Endothelial cell of umbilical vein (primary cell): ENCODE results near the gene HS3ST3B1. TPM values are rescaled to one million over a fixed set of nuclear protein-coding genes. Genes with fewer than 3 reads are reported as not detected.

Source experiments
- BruUV-seq: library from RNA; stranded (reverse); fragments of 400-500 nt; replicated peaks from 2 replicates; lab custom pipeline; 2021; lab: Mats Ljungman, UMichigan
- CTCF ChIA-PET: fragments of 300-600, 350-600 bp; sonication (Branson Sonifier 250); formaldehyde crosslinking; loops from one replicate; lab custom pipeline; 2021; ENCODE audit warnings: antibody characterized with exemption, inconsistent platforms; lab: Charles Lee
- POLR2A ChIA-PET: fragments of 300-600, 350-600 bp; sonication (Branson Sonifier 250); formaldehyde crosslinking; loops from one replicate; lab custom pipeline; 2021; ENCODE audit warnings: antibody characterized with exemption, inconsistent platforms; lab: Charles Lee
- DNase-seq: peaks from one replicate; pipeline ENCODE4 v3.0.0-alpha.2; 2011; ENCODE audit warnings: low read depth, low spot score
- FAIRE-seq: peaks from 2 replicates; lab custom pipeline; 2011; peaks lifted over from hg19 to GRCh38; lab: Jason Lieb, UNC
- H2AFZ ChIP-seq: 2 replicates; pipeline ENCODE4 v1.6.0; 2012; ENCODE audit warnings: low read depth, low read length, control low read depth, inconsistent platforms
- H3K27ac ChIP-seq: 2 replicates; pipeline ENCODE4 v1.5.1; 2011; ENCODE audit warnings: low read depth, mild to moderate bottlenecking, control low read depth, low read length, moderate library complexity; ENCODE audit not compliant: insufficient read depth
- H3K27me3 ChIP-seq, 2 experiments: 2 replicates each; pipeline versions ENCODE4 v1.6.0 to v1.6.1; 2011; ENCODE audit warnings: low read length in 2 of 2, mixed read lengths in 1 of 2; ENCODE audit not compliant: control insufficient read depth in 2 of 2, insufficient read depth in 2 of 2
- H3K36me3 ChIP-seq, 2 experiments: 2 replicates in 1 of 2; 3 replicates in 1 of 2; pipeline ENCODE4 v1.5.1; 2011; ENCODE audit warnings: low read length in 2 of 2, mild to moderate bottlenecking in 1 of 2, moderate library complexity in 1 of 2; ENCODE audit not compliant: control insufficient read depth in 2 of 2, insufficient read depth in 2 of 2; ENCODE audit errors: extremely low read depth in 1 of 2
- H3K4me1 ChIP-seq: 3 replicates; pipeline ENCODE4 v1.5.1; 2011; ENCODE audit warnings: mild to moderate bottlenecking, low read length; ENCODE audit not compliant: control insufficient read depth, insufficient read depth; ENCODE audit errors: extremely low read depth
- H3K4me2 ChIP-seq: 2 replicates; pipeline ENCODE4 v1.6.1; 2011; ENCODE audit warnings: low read length, control low read depth, mixed read lengths; ENCODE audit not compliant: insufficient read depth
- H3K4me3 ChIP-seq, 3 experiments: fragments of 200-600 bp in 1 of 3; sonication (generic), shearing (Covaris generic) in 1 of 3; replicated peaks in 1 of 3; 2 replicates each; pipeline ENCODE4 v1.5.1; 2011 to 2016; ENCODE audit warnings: control low read depth in 3 of 3, low read length in 3 of 3, mild to moderate bottlenecking in 2 of 3, inconsistent platforms in 1 of 3, low read depth in 1 of 3, moderate library complexity in 1 of 3; ENCODE audit not compliant: insufficient read depth in 1 of 3
- H3K79me2 ChIP-seq: 2 replicates; pipeline ENCODE4 v1.6.0; 2012; ENCODE audit warnings: low read length, inconsistent platforms; ENCODE audit not compliant: control insufficient read depth, insufficient read depth
- H3K9ac ChIP-seq: replicated peaks from 2 replicates; pipeline ENCODE3; 2011; ENCODE audit warnings: low read length, control low read depth; ENCODE audit not compliant: insufficient read depth; ENCODE audit errors: extremely low read depth
- H3K9me1 ChIP-seq: replicated peaks from 3 replicates; pipeline ENCODE4 v1.6.0; 2011; ENCODE audit warnings: mild to moderate bottlenecking, low read length; ENCODE audit not compliant: control insufficient read depth, insufficient read depth; ENCODE audit errors: extremely low read depth
- H3K9me3 ChIP-seq: replicated peaks from 2 replicates; pipeline ENCODE4 v1.5.1; 2012; ENCODE audit warnings: low read length, inconsistent platforms; ENCODE audit not compliant: control insufficient read depth, insufficient read depth
- H4K20me1 ChIP-seq: replicated peaks from 2 replicates; pipeline ENCODE3; 2011; ENCODE audit warnings: mild to moderate bottlenecking, low read length; ENCODE audit not compliant: control insufficient read depth, insufficient read depth; ENCODE audit errors: extremely low read depth
- EZH2 ChIP-seq: IDR thresholded peaks from 2 replicates; pipeline ENCODE4 v1.6.1; 2012; ENCODE audit warnings: borderline replicate concordance, low read depth, mild to moderate bottlenecking, moderate library complexity, low read length, inconsistent platforms; ENCODE audit not compliant: severe bottlenecking
- FOS ChIP-seq: IDR thresholded peaks from 2 replicates; pipeline ENCODE4 v1.6.1; 2011; ENCODE audit warnings: mild to moderate bottlenecking, low read length, moderate library complexity, borderline replicate concordance; ENCODE audit not compliant: insufficient read depth
- GATA2 ChIP-seq: IDR thresholded peaks from 2 replicates; pipeline ENCODE4 v1.7.0; 2011; ENCODE audit warnings: low read depth, mild to moderate bottlenecking, moderate library complexity, mixed read lengths, low read length; ENCODE audit not compliant: insufficient read length, insufficient read depth
- JUN ChIP-seq: IDR thresholded peaks from 2 replicates; pipeline ENCODE4 v1.6.1; 2011; ENCODE audit warnings: borderline replicate concordance, low read depth; ENCODE audit not compliant: insufficient read length, insufficient read depth
- MYC ChIP-seq: IDR thresholded peaks from one replicate; pipeline ENCODE4 v1.6.1; 2011; ENCODE audit warnings: mild to moderate bottlenecking, low read depth, low read length
- POLR2A ChIP-seq: IDR thresholded peaks from 2 replicates; pipeline ENCODE4 v1.6.1; 2012; ENCODE audit warnings: low read depth, mild to moderate bottlenecking, control low read depth, low read length
- POLR2AphosphoS5 ChIP-seq: IDR thresholded peaks from 2 replicates; pipeline ENCODE4 v1.6.1; 2012; ENCODE audit warnings: low read depth, mild to moderate bottlenecking, control low read depth, low read length, moderate library complexity; ENCODE audit not compliant: insufficient read depth
- dilution Hi-C: fragments of 300-500 bp; cut with MboI; formaldehyde crosslinking; loops from one replicate; pipeline ENCODE4 v1.15.0; 2019; ENCODE audit warnings: low sequenced_read_pairs; ENCODE audit not compliant: extremely low pct_ligation_motif_present
- intact Hi-C: fragments of 100-400 bp; cut with micrococcal nuclease; formaldehyde crosslinking; loops from one replicate; pipeline ENCODE4 v1.10.0; 2022
- polyA plus RNA-seq, 4 experiments: library from polyadenylated mRNA; depleted of rRNA in 3 of 4; stranded (reverse) in 3 of 4; unstranded in 1 of 4; fragments of >200 nt; gene quantifications; 2 replicates each; pipeline versions ENCODE4 v1.2.1 to v1.2.3, GENCODE V29; 2011 to 2012; ENCODE audit warnings: missing spikeins in 1 of 4
- total RNA-seq: library from RNA; stranded (reverse); gene quantifications from 2 replicates; pipeline ENCODE4 v1.2.3, GENCODE V29; 2021
- TF ChIP-seq, protein P1 (sequence below), 2 donors: IDR thresholded peaks; 1 replicate in 1 of 2; 2 replicates in 1 of 2; pipeline ENCODE4 v1.5.1; 2011; ENCODE audit warnings: low read length in 2 of 2, mild to moderate bottlenecking in 2 of 2, moderate library complexity in 2 of 2, control low read depth in 1 of 2, inconsistent platforms in 1 of 2, low read depth in 1 of 2; ENCODE audit not compliant: insufficient read depth in 1 of 2; ENCODE audit errors: extremely low read depth in 1 of 2
- TF ChIP-seq, protein P2 (sequence below): IDR thresholded peaks from 2 replicates; pipeline ENCODE4 v1.6.1; 2011; ENCODE audit not compliant: insufficient read depth, insufficient read length

HS3ST3B1 gene
- total and polyA plus RNA-seq, 2 donors (not counting 3 experiments of a cell fraction or from before 2014, with no cell fraction given): not detected

DNA sequence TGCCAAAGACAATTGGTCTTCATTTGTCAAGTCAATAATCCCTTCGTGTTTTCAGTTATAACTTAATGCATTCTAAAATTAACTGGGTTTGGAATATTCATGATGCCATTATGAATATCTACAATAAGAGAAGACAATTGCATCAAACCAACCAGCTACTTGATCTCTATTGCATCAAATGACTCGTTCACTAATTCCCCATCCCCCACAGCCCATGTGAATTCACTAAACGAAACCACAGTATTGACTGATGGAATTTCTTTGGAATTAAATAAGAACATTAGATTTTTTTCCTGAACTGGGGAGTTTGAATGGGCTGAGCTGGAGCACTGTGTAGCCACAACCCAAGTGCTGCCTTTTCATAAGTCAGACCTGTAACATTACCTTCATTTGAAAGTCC lies 65.3 kb downstream of the HS3ST3B1 start:
- POLR2A ChIA-PET: no interaction called here

More for the DNA sequence above, 65.3 kb downstream of the HS3ST3B1 start:
- DNase-seq (no peak), FAIRE-seq (no peak)
- no TSS peak for BruUV-seq
- no peak overlapping the region for H3K9ac ChIP-seq
- dilution Hi-C loops: no loop called here
- CTCF ChIA-PET: no interaction called here
- H3K4me3 ChIP-seq: no peak overlapping the region
- H3K4me1 ChIP-seq: no peaks in the 10 kb centered on the region
- TF ChIP-seq, protein P1, sequence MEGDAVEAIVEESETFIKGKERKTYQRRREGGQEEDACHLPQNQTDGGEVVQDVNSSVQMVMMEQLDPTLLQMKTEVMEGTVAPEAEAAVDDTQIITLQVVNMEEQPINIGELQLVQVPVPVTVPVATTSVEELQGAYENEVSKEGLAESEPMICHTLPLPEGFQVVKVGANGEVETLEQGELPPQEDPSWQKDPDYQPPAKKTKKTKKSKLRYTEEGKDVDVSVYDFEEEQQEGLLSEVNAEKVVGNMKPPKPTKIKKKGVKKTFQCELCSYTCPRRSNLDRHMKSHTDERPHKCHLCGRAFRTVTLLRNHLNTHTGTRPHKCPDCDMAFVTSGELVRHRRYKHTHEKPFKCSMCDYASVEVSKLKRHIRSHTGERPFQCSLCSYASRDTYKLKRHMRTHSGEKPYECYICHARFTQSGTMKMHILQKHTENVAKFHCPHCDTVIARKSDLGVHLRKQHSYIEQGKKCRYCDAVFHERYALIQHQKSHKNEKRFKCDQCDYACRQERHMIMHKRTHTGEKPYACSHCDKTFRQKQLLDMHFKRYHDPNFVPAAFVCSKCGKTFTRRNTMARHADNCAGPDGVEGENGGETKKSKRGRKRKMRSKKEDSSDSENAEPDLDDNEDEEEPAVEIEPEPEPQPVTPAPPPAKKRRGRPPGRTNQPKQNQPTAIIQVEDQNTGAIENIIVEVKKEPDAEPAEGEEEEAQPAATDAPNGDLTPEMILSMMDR (IDR thresholded peaks at IDR 0.05; ENCODE audit: extremely low read depth in 1 of 2, insufficient read depth in 1 of 2, low read depth in 1 of 2, low read length in 2 of 2): no peak
- TF ChIP-seq MYC (no peak), POLR2AphosphoS5 (no peak), GATA2 (no peak), FOS (no peak), EZH2 (no peak), JUN (no peak), POLR2A (no peak)
- TF ChIP-seq, protein P2, sequence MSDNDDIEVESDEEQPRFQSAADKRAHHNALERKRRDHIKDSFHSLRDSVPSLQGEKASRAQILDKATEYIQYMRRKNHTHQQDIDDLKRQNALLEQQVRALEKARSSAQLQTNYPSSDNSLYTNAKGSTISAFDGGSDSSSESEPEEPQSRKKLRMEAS: no peak
- H2AFZ ChIP-seq: no peak overlapping the region
- no peaks in the 10 kb centered on the region for H3K9me1 ChIP-seq
- no peaks in the 10 kb centered on the region for H3K27me3 ChIP-seq
- no peak overlapping the region for H3K4me2 ChIP-seq
- intact Hi-C loops: no loop called here
- no peak overlapping the region for H3K27ac ChIP-seq
- no peaks in the 10 kb centered on the region for H3K36me3 ChIP-seq
- no peaks in the 10 kb centered on the region for H3K79me2 ChIP-seq
- peaks cover 4% of the 10 kb centered on the region for H3K9me3 ChIP-seq
- H4K20me1 ChIP-seq: no peaks in the 10 kb centered on the region
